HG02623 (cell line): Measurements from ENCODE around the gene C1GALT1.

ENCODE experiments used
- ATAC-seq: cut with Tn5 transposase; IDR thresholded peaks from one replicate; pipeline ENCODE4 v1.9.1; 2021; ENCODE audit warnings: moderate library complexity; ENCODE audit not compliant: unreplicated experiment

Gene C1GALT1

DNA sequence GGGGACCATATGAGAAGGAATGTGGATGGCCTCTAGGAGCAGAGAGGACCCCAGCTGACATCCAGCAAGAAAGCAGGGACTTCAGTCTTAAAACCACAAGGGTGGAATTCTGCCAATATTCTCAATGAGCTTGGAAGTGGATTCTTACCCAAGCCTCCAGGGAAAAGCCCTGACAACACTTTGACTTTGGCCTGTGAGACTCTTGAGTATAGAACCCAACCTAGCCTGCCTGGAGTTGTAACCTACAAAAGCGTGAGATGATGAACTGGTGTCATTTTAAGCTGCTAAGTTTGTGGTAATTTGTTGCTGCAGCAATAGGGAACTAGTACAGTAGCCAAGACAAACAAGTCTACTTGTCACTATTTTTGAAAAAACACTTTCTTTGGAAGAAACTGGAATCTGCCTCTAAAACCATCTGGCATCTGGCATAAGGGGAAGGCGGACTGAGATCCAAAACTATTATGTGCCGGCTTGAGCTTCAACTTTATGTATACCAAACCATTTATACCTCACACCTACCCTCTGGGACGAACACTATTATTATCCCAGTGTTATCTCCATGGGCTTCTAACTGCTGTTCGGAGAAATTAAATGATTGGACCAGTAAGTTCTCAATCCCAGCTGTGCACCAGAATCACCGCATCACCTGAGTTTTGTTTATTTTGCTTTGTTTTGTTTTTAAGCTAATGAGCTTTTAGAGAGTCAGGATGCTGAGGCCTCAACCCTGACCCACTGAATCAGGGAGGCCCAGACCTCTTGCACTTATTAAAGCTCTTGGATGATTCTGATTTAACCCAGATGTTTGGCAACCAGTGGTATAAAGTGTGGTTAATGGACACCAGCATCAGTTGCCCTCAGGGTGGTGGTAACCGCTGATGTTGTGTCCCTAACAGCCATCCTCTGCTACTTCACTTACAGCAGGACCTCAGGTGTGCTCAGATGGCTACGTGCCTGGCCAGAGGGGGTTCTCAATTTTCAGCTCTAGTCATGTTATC lies 83.0 kb downstream of the C1GALT1 start:
- no peak for ATAC-seq

DNA sequence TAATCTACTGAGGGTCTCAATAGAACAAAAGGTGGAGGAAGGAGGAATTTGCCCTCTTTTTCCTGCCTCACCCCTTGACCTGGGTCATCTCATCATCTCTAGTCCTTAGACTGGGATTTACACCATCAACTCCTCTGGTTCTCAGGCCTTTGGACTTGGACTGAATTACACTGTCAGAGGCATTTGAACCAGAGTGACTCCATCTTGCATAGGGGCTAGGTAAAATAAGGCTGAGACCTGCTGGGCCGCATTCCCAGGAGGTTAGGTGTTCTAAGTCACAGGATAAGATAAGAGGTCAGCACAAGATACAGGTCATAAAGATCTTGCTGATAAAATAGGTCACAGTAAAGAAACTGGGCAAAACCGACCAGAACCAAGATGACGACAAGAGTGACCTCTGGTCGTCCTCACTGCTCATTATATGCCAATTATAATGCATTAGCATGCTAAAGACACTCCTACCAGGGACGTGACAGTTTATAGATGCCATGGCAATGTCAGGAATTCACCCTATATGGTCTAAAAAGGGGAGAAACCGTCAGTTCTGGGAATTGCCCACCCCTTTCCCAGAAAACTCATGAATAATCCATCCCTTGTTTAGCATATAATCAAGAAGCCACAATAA lies 84.0 kb downstream of the C1GALT1 start:
- ATAC-seq: no peak

DNA sequence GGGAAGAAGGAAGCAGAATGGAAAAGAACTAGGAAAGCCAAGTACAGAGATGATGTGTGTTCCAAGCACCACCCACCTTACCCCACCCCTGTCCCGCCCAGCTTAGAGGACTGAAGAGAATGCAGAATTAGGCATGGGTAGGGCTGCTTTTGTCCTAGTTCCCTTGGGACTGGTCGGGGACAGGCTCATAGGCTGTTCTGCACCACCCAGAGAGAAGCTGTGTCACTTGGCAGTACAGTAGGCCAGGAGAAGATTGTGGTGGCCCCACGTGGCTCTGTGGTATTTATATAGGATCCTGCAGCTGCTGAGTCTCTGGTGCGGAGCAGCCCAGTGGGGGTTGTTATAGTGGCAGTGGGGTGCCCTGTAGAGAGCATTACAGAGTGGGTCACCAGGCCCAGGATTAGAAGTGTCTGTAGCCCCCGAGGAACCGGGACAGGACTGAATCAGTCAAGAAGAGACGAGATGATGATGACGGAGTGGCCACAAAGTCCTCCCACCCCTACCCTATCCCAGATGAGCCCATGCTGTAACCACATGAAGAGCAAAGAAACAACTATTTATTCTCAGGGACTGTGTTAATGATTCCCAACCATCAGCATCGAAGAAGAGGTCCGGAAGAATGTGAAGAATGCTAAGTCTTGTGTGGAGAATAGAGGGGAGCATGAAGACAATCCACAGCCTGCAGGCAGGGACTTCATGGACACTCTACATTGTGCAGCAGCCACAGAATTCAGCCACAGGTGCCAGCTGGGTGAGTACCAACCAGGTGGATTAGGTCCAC lies 88.9 kb downstream of the C1GALT1 start:
- no peak for ATAC-seq

DNA sequence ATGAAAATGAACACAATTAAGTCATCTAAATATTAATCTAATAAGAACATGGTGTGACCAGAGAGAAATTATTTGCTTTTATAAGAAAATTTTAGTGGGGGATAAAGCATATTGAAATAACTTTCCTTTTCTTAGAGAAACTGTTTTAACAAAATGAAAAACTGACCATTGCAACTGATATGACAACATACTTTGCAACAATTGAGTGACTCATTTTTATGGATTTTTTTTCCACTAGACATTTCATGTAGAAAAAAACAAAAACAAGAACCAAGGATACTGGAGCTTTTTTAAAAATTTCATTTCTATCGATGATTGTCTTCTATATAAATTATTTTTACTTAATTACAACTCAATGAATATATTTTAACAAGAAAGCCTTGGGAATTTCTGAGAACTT lies 90.0 kb downstream of the C1GALT1 start:
- no peak for ATAC-seq

DNA sequence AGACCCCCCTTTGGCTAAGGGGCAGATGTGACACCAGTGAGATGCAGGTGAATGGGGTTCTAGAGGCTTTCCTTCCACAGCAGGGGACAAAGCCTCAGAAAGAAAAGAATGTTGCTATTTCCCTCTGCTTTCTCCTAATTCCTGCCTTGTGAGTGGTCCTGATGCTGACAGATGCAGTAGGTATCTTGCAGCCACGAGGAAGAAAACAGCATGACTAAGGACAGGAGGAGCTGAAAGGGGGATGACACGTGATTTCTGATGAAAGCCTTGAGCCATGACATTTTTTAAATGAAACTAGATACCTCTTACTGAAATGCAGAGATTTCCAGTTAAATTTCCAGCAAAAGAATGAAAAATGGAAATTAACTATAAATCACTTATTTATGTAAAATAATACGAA lies 92.4 kb downstream of the C1GALT1 start:
- ATAC-seq: no peak

DNA sequence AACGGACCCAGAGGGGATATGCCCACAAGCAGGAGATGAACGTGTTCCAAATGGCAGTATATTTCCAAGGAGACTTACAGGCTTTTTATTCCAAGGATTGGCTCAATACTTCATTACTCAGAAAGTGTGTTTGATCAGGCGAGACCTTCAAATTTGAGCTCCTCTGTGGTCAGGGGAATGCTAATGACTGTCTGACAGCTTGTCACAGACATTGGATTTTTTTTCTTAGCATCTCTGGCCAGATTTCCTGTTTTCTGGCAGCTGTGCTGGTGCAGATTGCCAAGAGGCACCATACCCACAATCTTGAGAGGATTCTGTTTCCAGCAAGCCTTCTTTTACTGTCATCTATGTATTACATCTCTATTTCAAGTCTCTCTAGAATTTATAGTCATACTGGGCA lies 93.8 kb downstream of the C1GALT1 start:
- no peak for ATAC-seq

DNA sequence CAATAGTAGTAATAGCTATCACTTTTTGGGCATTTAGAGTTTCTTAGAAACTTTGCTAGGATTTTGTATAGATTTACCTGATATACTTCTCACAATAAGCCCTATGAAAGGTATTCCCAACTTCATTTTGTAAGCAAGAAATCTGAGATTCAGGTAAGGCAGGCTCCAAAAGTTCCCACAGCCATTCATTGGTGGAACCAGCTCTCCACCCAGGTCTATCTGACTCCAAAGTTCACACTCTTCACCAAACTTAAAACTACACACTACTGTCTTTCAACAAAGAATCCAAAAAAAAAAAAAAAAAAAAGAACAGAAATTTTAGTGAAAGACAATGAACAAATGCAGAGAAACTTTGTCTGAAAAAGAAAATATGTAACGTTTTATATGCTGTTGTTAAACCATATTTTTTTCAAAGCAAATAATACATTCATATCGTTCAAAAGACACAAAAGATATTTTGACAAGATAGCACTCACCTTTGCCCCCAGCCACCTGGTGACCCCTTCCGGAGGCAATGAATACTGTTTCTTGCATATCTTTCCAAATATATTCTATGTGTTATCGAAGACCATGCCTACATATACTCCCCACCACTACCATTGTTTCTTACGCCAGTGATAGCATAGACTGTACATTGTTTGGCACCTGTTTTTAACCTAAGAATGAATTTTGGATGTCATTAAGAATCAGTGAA lies 108.2 kb downstream of the C1GALT1 start:
- ATAC-seq: no peak

DNA sequence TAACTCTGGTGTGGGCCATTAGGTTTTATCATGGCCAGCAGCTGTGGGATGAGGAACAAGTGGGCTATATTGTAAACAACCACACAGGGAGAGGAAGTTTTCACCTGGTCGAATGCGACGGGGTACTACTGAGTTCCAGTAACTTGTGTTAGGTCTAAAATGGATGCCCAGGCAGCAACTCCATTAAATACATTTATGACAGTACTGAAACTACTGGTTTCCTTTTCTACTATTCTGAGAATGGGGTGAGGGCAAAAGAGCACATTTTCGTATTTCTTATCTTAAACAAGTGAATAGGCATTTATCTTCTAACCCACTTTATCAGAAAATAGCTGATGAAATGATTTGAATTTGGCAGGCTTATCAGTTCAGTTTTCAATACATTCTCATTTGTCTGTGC lies 109.7 kb downstream of the C1GALT1 start:
- ATAC-seq: no peak

DNA sequence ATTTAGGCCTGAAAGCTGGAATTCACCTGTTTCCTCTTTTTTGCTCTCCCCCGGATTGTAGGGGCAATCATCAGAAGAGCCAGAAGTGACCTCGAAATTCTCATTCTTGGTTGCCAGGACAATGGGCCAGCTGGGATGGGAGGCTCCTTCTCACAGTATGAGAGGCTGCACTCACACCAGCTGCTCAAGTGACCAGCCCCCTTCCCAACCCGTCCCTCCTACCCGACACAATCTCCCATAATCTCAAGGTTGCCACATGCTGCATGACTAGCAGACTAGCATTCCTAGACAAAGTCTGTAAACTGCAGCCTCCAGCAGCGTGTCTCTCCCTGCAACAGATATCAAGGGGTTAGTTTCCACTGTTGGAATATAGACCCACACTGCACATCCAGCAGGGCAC lies 110.3 kb downstream of the C1GALT1 start:
- ATAC-seq: no peak

DNA sequence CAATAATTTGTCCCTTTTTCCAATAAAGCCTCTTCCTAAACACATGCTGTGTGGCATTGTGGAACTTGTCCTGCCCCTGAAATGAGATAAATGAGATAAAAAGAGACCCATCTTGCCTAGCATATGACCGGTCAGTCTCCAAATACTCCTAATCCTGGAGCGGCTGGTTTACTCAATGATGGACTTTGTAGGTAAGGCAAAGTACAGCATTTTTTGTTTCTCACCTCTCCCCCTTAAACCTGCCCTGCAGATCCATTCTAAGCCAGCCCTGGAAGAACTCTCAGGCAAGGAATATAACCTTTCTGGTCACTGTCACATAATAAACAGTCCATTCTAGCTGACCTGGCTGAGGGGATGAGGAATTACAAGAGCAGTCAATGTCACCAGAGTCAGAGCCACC lies 110.7 kb downstream of the C1GALT1 start:
- ATAC-seq: no peak

DNA sequence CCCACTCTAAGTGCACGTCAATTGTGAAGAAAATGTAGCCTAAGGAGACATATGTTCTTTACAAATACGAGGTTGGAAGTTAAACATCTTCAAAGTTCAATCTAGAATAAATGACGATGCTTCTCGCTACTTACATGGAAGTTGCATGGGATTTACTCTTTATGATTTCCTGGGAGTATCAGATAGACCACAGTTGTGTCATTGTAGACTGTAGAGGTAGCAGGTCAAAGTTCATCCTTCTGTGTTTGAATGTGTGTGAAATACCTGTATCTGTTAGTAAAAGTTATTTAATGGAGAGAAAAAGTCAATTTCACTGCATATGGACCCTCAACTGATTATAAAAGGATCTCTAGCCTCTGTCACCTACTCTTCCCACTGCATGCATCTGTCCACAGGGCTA lies 112.6 kb downstream of the C1GALT1 start:
- no peak for ATAC-seq
